H54 (cell line): ENCODE measurements around the gene RPS28.
"Not testable (repeated sequence)": the region's sequence is repeated elsewhere in the genome, so short reads cannot be mapped to it uniquely, and the experiment has no call there.

Experiments used
- DNase-seq: peaks from one replicate; pipeline ENCODE4 v3.0.0; 2011; ENCODE audit warnings: low spot score, mixed read lengths; ENCODE audit not compliant: insufficient read length
- FAIRE-seq: peaks from 3 replicates; lab custom pipeline; 2011; peaks lifted over from hg19 to GRCh38; lab: Jason Lieb, UNC
- POLR2A ChIP-seq: IDR thresholded peaks from 2 replicates; pipeline ENCODE4 v1.6.1; 2011; ENCODE audit warnings: low read depth, mild to moderate bottlenecking, low read length

Gene RPS28

DNA sequence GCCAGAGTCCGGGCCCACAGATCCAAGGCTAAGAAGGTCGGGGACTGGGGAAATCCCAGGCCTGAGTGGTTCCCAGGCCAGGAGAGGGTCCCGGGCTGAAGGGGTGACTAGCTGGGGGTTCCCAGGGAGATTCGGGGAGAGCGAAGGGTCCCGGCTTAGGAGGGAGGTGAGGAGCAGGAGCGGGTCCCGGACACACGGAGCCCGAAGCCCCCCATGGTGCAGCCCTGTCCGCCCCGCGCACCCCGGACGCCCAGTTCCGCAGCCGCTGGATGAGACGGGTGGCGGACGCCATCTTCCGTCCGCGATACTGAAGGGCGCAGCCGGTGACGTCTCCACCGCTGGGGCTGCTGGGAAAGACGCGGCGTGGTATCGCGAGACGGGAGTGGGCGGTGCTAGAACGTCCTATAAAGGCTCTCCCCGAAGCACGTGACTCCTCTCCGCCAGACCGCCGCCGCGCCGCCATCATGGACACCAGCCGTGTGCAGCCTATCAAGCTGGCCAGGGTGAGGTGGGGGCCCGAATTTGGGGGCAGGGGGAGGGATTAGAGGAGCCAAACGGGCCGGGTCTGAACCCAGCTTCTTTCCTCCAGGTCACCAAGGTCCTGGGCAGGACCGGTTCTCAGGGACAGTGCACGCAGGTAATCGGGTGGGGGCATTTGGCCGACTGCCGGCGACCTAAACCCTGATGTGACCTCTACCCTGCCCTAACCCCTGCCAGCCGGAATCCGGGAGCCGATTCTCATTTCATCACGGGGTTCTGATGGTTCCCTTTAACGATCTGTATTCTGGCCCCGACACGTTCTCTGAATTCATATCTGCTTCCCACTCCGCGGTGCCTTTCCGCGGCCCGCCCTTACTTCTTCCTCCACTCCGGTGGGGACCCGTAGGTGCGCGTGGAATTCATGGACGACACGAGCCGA, at the start of gene RPS28, which contains the start of gene NDUFA7:
RPS28 (plus strand) TSS at position 430 of the 919 bp plus-strand sequence; CDS start at position 465, 35 bp downstream.
NDUFA7 (minus strand) TSS at position 309 of the 919 bp plus-strand sequence; CDS start at position 292, 17 bp downstream.
- no peak; the same call in none of the 2 replicates for TF ChIP-seq POLR2A
- DNase-seq (peak; percentile 79), FAIRE-seq (no peak)

DNA sequence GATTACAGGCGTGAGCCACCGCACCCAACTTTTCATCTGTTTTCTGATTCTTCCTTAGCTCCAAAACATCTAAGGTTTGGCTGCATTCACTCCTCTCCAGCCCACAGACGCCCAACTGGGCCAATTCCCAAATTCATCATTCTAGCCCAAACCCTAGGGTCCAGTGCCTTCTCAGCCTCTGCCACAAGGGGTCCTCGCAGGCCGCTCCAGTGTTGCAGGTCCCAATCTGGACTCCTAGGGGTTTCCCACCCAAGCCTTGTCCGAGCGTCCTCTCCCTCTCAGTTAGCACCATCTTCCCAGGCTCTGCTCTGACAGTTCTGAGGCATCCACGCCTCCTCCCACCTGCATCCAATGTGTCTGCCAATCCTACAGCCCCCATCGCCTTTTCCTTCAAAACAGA, 44.8 kb upstream of the RPS28 start:
- not testable (repeated sequence) for DNase-seq, FAIRE-seq

GRCh38 chr19:8291337-8291736, 30.0 kb upstream of the RPS28 start:
- DNase-seq, FAIRE-seq: not testable (repeated sequence)

GRCh38 chr19:8302357-8302691, 19.0 kb upstream of the RPS28 start:
- no peak for DNase-seq
- FAIRE-seq = no peak
- no peak for TF ChIP-seq POLR2A

- no peak for DNase-seq
- TF ChIP-seq POLR2A = no peak
- no peak for FAIRE-seq
Measured at GRCh38 chr19:8302734-8303133, 18.6 kb upstream of the RPS28 start.

DNA sequence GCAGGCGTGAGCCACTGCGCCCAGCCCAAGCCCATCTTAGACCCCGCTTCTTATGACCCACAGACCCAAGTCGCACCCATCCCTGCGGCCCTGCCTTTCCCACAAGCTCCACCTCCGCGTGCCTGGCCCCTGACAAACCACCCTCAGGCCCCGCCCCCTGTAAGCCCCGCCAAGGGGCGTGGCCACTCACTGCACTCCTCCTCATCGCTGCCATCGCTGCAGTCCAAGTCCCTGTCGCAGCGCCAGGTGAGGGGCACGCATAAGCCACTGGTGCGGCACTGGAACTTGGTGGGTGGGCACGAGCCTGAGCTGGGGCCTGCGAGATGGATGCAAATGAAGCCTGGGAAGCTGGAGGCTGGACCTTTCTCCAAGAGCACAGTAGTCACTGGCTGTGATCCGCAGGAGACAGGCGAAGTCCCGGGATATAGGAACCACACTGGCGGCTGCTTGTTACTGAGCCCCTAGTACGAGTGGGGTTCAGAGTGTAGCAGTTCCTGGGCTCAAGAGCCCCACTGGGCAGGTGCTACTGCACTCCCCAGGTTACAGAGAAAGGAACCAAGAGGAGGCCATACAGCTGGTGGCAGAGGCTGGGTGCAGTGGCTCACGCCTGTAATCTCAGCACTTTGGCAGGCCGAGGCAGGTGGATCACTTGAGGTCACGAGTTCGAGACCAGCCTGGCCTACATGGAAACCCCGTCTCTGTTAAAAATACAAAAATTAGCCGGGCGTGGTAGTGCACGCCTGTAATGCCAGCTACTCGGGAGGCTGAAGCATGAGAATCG, 16.3 kb upstream of the RPS28 start:
- no peak for TF ChIP-seq POLR2A
- FAIRE-seq (no peak), DNase-seq (no peak)

DNA sequence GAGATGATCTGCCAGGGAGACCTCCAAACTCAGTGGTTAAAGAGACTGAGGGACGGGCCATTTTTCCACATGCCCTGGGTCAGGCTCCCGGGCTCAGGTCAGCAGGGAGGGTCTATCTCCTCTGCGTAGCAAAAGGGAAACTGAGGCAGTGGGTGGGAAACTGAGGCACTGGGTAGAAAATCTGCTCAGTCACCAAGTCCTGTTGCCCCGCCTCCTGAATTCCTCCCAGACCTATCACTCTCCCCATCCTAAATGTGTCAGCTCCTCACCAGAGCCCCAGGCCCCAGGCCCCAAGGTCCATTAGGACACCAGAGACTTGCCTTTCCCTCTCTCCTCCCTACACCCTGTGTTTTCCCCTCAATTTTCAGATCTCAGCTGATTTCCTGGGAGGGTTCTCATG, 15.5 kb upstream of the RPS28 start:
- FAIRE-seq (no peak), DNase-seq (no peak)

DNA sequence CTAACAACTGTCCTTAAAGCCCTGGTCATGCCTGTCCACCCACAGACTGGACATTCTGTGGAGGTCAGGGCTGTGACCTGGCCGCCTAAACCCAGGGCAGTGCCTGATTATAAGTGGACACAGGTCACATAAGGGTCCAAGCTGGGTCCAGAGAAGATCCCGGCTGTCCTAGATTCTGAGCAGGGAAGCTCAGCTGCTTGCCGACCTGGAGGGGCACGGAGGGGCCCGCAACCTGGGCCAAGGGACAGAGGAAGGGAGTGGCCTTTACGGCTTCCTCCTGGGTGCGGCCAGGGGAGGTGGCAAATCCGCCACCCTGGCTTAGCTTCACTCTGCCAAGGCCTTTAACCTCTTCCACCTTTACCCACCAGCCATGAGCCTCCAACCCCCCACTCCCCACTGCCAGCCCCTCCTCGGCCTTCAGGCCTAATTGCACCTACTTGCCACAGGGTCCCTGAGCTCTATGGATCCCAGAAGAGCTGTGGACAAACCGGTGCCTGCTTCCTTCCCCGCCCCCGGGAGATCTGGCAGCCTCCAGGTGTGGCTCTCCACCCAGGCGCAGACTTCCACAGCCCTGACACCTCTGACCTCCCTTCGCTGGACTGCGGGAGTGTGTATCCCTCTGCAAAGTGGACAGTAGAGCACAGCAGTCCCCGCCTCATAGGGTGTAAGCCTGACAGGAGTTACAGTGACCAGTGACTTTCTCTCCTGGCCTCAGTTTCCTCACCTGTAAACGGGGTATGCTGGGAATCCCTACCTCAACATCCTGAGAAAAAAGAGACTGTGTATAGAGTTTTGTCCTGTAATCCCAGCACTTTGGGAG, 14.9 kb upstream of the RPS28 start:
- no peak for TF ChIP-seq POLR2A
- DNase-seq (no peak), FAIRE-seq (no peak)

More for the DNA sequence above, 15.5 kb upstream of the RPS28 start:
- no peak for TF ChIP-seq POLR2A

DNA sequence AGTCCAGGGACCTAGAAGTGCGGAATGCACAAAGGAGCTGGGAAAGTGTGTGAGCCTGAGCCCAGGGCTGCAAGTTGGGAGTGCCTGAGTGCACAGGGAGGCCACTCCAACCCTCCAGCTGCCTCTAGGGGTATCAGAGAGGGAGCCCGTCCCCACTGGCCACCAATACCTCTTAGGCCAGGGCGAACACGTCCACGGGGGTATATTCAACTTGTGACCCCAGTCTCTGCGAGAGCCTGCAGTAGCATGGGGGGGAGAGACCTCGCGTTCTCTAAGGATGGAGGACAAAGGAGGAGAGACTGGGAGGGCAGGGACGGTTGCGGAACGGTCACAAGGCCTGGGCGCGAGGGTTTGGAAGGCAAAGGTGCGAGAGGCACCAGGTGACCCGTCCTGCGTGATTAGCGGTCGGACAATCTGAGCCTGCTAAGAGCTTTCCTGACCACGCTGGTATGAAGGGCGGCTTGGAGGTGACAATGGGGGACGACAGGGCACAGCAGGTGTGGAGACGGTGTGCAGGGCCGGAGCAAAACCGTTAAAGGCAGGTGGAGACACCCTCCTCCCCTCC, 13.8 kb upstream of the RPS28 start:
- no peak for TF ChIP-seq POLR2A
- no peak for FAIRE-seq
- no peak for DNase-seq

- DNase-seq (peak; percentile 87), FAIRE-seq (no peak)
- peak; percentile 80 for TF ChIP-seq POLR2A
Measured at GRCh38 chr19:8307965-8308866, 13.1 kb upstream of the RPS28 start, which contains the start of gene CD320. CD320 (minus strand) TSS chr19:8308358; CDS start chr19:8308290, 68 bp downstream.

DNA sequence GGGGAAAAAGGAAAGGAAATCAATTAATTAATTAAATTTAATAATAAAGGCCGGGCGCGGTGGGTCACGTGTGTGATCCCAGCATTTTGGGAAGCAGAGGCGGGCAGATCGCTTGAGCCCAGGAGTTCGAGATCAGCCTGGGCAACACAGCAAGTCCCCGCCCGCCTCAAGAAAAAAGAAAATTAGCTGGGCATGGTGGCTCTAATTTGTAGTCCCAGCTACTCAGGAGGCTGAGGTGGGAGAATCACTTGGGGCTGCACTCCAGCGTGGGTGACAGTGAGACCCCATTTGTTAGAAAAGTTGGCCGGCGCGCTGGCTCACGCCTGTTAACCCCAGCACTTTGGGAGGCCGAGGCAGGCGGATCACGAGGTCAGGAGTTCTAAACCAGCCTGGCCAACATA, 12.4 kb upstream of the RPS28 start:
- TF ChIP-seq POLR2A = no peak
- FAIRE-seq = no peak
- DNase-seq = no peak
